DOHH2 (cell line): ENCODE results near the gene TAAR8.
"Not testable (repeated sequence)": the region's sequence is repeated elsewhere in the genome, so short reads cannot be mapped to it uniquely, and the experiment has no call there.

ENCODE experiments used
- H3F3A ChIP-seq: fragments of 200-600 bp; sonication (generic), shearing (Covaris generic); 2 replicates; pipeline ENCODE4 v1.6.0; 2016; ENCODE audit warnings: antibody characterized with exemption, mild to moderate bottlenecking; ENCODE audit not compliant: control insufficient read depth, insufficient read depth
- H3K27ac ChIP-seq: fragments of 200-600 bp; sonication (generic); 2 replicates; pipeline ENCODE4 v1.5.1; 2014; ENCODE audit warnings: low read depth, mild to moderate bottlenecking, low read length, moderate library complexity
- H3K27me3 ChIP-seq: fragments of 200-600 bp; sonication (generic); 2 replicates; pipeline ENCODE4 v1.6.1; 2014; ENCODE audit warnings: mild to moderate bottlenecking, low read length, mixed read lengths; ENCODE audit not compliant: control insufficient read depth
- H3K36me3 ChIP-seq: fragments of 200-600 bp; sonication (generic); 2 replicates; pipeline ENCODE4 v1.6.1; 2014; ENCODE audit warnings: mild to moderate bottlenecking, low read length, moderate library complexity, mixed read lengths; ENCODE audit not compliant: control insufficient read depth
- H3K4me1 ChIP-seq: fragments of 200-600 bp; sonication (generic); 2 replicates; pipeline ENCODE4 v1.6.1; 2014; ENCODE audit warnings: mild to moderate bottlenecking, low read length, mixed read lengths; ENCODE audit not compliant: control insufficient read depth
- H3K4me2 ChIP-seq: fragments of 200-600 bp; sonication (generic); 2 replicates; pipeline ENCODE4 v1.6.0; 2014; ENCODE audit warnings: mild to moderate bottlenecking, low read length, moderate library complexity
- H3K4me3 ChIP-seq: fragments of 200-600 bp; sonication (generic); 2 replicates; pipeline ENCODE4 v1.5.1; 2014; ENCODE audit warnings: mild to moderate bottlenecking, low read length, mixed read lengths
- H3K79me2 ChIP-seq: fragments of 200-600 bp; sonication (generic); 2 replicates; pipeline ENCODE4 v1.6.1; 2014; ENCODE audit warnings: mild to moderate bottlenecking, low read length, mixed read lengths; ENCODE audit not compliant: control insufficient read depth
- H3K9me2 ChIP-seq: fragments of 200-600 bp; sonication (generic); replicated peaks from 2 replicates; pipeline ENCODE4 v1.6.1; 2014; ENCODE audit warnings: mild to moderate bottlenecking, low read length, mixed read lengths; ENCODE audit not compliant: control insufficient read depth
- H3K9me3 ChIP-seq: fragments of 200-600 bp; sonication (generic); 2 replicates; pipeline ENCODE4 v1.6.1; 2014; ENCODE audit warnings: antibody characterized with exemption, low read length, mixed read lengths; ENCODE audit not compliant: control insufficient read depth, insufficient read depth
- H4K20me1 ChIP-seq: fragments of 200-600 bp; sonication (generic); 2 replicates; pipeline ENCODE4 v1.6.0; 2014; ENCODE audit warnings: low read depth, mild to moderate bottlenecking, antibody characterized with exemption, low read length, moderate library complexity; ENCODE audit not compliant: control insufficient read depth, insufficient read depth
- EZH2phosphoT487 ChIP-seq: fragments of 200-600 bp; sonication (generic); IDR thresholded peaks from 2 replicates; pipeline ENCODE4 v1.6.1; 2017; ENCODE audit warnings: borderline replicate concordance, mild to moderate bottlenecking, antibody characterized with exemption, low read length, moderate library complexity, mixed read lengths
- TF ChIP-seq, protein P1 (sequence below): fragments of 200-600 bp; sonication (generic); IDR thresholded peaks from one replicate; pipeline ENCODE4 v1.5.1; 2014; ENCODE audit warnings: antibody characterized with exemption, mild to moderate bottlenecking, low read depth, low read length; ENCODE audit not compliant: poor library complexity, severe bottlenecking

Gene TAAR8

GRCh38 chr6:132598473-132598872 lies 46.0 kb downstream of the TAAR8 start:
- Histone ChIP-seq H3K9me2 (no peaks in the 10 kb centered on the region), H3K4me2 (no peak overlapping the region), H3K27me3 (0 out of 2 replicates have a peak, but pooled peaks cover 2% of the 10 kb centered on the region), H3K4me1 (no peaks in the 10 kb centered on the region), H3K36me3 (no peaks in the 10 kb centered on the region), H4K20me1 (no peaks in the 10 kb centered on the region), H3K9me3 (no peaks in the 10 kb centered on the region), H3K79me2 (no peaks in the 10 kb centered on the region), H3F3A (no peaks in the 10 kb centered on the region), H3K27ac (no peak overlapping the region), H3K4me3 (no peak overlapping the region)
- TF ChIP-seq, protein P1, sequence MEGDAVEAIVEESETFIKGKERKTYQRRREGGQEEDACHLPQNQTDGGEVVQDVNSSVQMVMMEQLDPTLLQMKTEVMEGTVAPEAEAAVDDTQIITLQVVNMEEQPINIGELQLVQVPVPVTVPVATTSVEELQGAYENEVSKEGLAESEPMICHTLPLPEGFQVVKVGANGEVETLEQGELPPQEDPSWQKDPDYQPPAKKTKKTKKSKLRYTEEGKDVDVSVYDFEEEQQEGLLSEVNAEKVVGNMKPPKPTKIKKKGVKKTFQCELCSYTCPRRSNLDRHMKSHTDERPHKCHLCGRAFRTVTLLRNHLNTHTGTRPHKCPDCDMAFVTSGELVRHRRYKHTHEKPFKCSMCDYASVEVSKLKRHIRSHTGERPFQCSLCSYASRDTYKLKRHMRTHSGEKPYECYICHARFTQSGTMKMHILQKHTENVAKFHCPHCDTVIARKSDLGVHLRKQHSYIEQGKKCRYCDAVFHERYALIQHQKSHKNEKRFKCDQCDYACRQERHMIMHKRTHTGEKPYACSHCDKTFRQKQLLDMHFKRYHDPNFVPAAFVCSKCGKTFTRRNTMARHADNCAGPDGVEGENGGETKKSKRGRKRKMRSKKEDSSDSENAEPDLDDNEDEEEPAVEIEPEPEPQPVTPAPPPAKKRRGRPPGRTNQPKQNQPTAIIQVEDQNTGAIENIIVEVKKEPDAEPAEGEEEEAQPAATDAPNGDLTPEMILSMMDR = peak; percentile 47
- TF ChIP-seq EZH2phosphoT487 = no peak

DNA sequence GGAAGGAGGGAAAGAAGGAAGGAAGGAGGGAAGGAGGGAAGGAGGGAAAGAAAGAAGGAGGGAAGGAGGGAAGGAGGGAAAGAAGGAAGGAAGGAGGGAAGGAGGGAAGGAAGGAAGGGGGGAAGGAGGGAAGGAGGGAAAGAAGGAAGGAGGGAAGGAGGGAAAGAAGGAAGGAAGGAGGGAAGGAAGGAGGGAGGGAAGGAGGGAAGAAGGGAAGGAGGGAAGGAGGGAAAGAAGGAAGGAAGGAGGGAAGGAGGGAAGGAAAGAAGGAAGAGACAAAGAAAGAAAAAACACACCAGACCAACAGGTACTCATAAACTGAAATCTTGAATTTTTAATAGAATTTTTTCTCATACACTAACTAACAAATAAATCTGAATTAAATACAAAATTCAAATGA lies 48.4 kb downstream of the TAAR8 start:
- H4K20me1 ChIP-seq, H3K79me2 ChIP-seq, H3K4me1 ChIP-seq, H3F3A ChIP-seq, H3K27me3 ChIP-seq, H3K36me3 ChIP-seq, H3K4me3 ChIP-seq, H3K27ac ChIP-seq, H3K9me3 ChIP-seq, H3K9me2 ChIP-seq, H3K4me2 ChIP-seq: not testable (repeated sequence)
